ENCODE data around the gene SMARCC2. TPM values are rescaled to one million over a fixed set of nuclear protein-coding genes. Genes with fewer than 3 reads are reported as not detected.
A peak's percentile ranks its signal among the peaks of the same experiment; 100 is the strongest.

SMARCC2 gene
- total RNA-seq, 1 donor from 2014 or later, result 136 TPM

DNA sequence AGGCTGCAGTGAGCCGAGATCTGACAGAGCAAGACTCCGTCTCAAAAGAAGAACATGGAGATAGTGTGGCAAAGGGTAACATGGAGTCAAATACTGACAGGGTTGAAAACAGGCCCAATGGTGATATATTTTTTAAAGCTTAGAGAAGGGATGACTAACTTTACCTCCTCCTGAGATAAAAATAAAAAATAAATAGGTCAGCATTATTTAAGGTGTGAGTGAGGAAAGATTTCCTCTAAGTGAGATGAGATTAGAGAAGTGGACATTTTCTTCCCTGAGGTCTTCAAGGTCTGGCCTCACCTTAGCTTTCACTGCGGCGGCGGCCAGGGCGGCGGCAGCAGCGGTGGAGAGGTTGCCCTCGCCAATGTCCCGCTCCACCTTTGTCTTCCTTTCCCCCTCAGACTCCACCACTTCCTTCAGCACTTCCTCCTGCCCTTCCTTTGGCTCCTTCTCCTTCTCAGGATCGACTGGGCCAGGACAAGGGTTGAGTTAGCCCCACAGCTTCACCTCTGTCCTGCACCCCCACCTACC, 20.0 kb downstream of the SMARCC2 start:
- intact Hi-C loops (cut with micrococcal nuclease), result no loop called here
- no peak overlapping the region for H3K27ac Mint-ChIP-seq

GRCh38 chr12:56165369-56165768, 23.9 kb downstream of the SMARCC2 start:
- peaks cover 13% of the 10 kb centered on the region for H3K4me1 Mint-ChIP-seq
- intact Hi-C loops (cut with micrococcal nuclease), result no loop called here
- no peak for TF ChIP-seq CTCF (IDR thresholded peaks at IDR 0.05)
- CTCF ChIA-PET, result no interaction called here
- no peak overlapping the region for H3K27ac Mint-ChIP-seq
- no peak overlapping the region for H3K4me3 Mint-ChIP-seq
- no peak for ATAC-seq (ENCODE audit: low read depth)
- H3K27me3 Mint-ChIP-seq, result no peaks in the 10 kb centered on the region
- peaks cover 87% of the 10 kb centered on the region for H3K36me3 Mint-ChIP-seq (ENCODE audit: low read depth)
- H3K9me3 Mint-ChIP-seq, result no peaks in the 10 kb centered on the region
- POLR2A ChIA-PET, result interaction anchor here (0.6 to 1.5 kb wide), 8 partner anchors 12 to 1273 kb away, joined by 3 to 6 read pairs (median 3); partner anchors contain the start of genes CNPY2, ESYT1, SMARCC2 and ZC3H10
- no peak for DNase-seq

More for the DNA sequence above, 20.0 kb downstream of the SMARCC2 start:
- CTCF ChIA-PET, result interaction anchor here (1.1 kb wide), 1 partner anchor 174 kb away, joined by 3 read pairs; no protein-coding TSS in a partner anchor
- H3K4me3 Mint-ChIP-seq, result no peak overlapping the region
- ATAC-seq (ENCODE audit: low read depth) (no peak), DNase-seq (no peak)
- no peaks in the 10 kb centered on the region for H3K9me3 Mint-ChIP-seq
- POLR2A ChIA-PET, result interaction anchor here (0.6 kb wide), 1 partner anchor 12 kb away, joined by 3 read pairs; no protein-coding TSS in a partner anchor
- no peaks in the 10 kb centered on the region for H3K4me1 Mint-ChIP-seq
- no peaks in the 10 kb centered on the region for H3K27me3 Mint-ChIP-seq
- H3K36me3 Mint-ChIP-seq (ENCODE audit: low read depth), result peaks cover 86% of the 10 kb centered on the region
- no peak for TF ChIP-seq CTCF (IDR thresholded peaks at IDR 0.05)

DNA sequence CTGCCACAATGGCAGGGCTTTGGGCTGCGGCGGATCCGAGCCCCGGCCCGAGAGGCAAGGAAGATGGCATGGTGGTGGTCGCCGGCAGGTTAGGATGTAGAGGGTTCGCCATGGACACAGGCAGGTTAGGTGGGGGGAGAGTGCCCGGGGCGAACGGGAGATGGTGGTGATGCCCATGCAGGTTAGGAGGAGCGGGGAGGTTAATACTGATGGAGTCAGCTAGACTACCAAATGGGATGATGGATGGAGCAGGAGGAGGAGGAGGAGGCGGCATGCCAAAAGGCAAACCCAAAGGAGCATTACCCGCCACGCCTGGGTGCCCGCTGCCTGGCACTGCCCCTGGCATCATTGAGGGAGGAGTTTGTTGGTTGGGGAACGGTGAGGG, 24.9 kb downstream of the SMARCC2 start:
- Mint-ChIP-seq H3K27me3 (no peaks in the 10 kb centered on the region), H3K4me1 (peaks cover 23% of the 10 kb centered on the region), H3K27ac (no peak overlapping the region), H3K9me3 (no peaks in the 10 kb centered on the region), H3K36me3 (ENCODE audit: low read depth) (peaks cover 87% of the 10 kb centered on the region), H3K4me3 (no peak overlapping the region)
- ATAC-seq (ENCODE audit: low read depth) (no peak), DNase-seq (no peak)
- ChIA-PET CTCF (no interaction called here), POLR2A (interaction anchor here (0.9 kb wide), 1 partner anchor 37 kb away, joined by 4 read pairs; the partner anchor contains the start of gene ESYT1)
- intact Hi-C loops (cut with micrococcal nuclease), result no loop called here
- TF ChIP-seq CTCF (IDR thresholded peaks at IDR 0.05), result no peak

GRCh38 chr12:56163533-56164344, 25.5 kb downstream of the SMARCC2 start:
- no peak for TF ChIP-seq CTCF (IDR thresholded peaks at IDR 0.05)
- Mint-ChIP-seq H3K4me3 (no peak overlapping the region), H3K27me3 (no peaks in the 10 kb centered on the region), H3K36me3 (ENCODE audit: low read depth) (peaks cover 87% of the 10 kb centered on the region), H3K27ac (peak overlapping the region; percentile 59), H3K4me1 (peaks cover 29% of the 10 kb centered on the region), H3K9me3 (no peaks in the 10 kb centered on the region)
- DNase-seq (no peak), ATAC-seq (ENCODE audit: low read depth) (no peak)
- intact Hi-C loops (cut with micrococcal nuclease), result loop anchor here (2.0 kb wide), 1 partner anchor 15 kb away; no protein-coding TSS in a partner anchor
- CTCF ChIA-PET, result interaction anchor here (0.8 to 2.3 kb wide), 2 partner anchors 26 to 43 kb away, joined by 3 to 10 read pairs; partner anchors contain the start of gene SMARCC2
- POLR2A ChIA-PET, result interaction anchor here (0.7 to 3.5 kb wide), 7 partner anchors 12 to 107 kb away, joined by 3 to 21 read pairs (median 6); partner anchors contain the start of genes ESYT1, MYL6B and PA2G4
